GM10266 (cell line): ENCODE results near the gene RASGRP3.
A peak's percentile ranks its signal among the peaks of the same experiment; 100 is the strongest.

Experiments used
- DNase-seq: peaks from one replicate; pipeline ENCODE4 v3.0.0; 2012; ENCODE audit errors: extremely low spot score
- CTCF ChIP-seq: IDR thresholded peaks from 2 replicates; pipeline ENCODE4 v1.5.1; 2012; ENCODE audit warnings: mild to moderate bottlenecking, low read depth; ENCODE audit not compliant: control insufficient read depth, insufficient read depth; ENCODE audit errors: missing control alignments

RASGRP3 gene

GRCh38 chr2:33597026-33597425 is 120.6 kb downstream of the RASGRP3 start:
- no peak for DNase-seq
- TF ChIP-seq CTCF: no peak

- TF ChIP-seq CTCF: no peak
- peak; percentile 48 for DNase-seq
Measured at GRCh38 chr2:33598561-33599174, 122.2 kb downstream of the RASGRP3 start.

- TF ChIP-seq CTCF: peak; percentile 2
- peak; percentile 91 for DNase-seq
Measured at GRCh38 chr2:33599175-33599942, 122.9 kb downstream of the RASGRP3 start, which contains the start of gene FAM98A. Gene FAM98A, minus strand, starts transcription at chr2:33599299. Its CDS starts 78 bp downstream, at chr2:33599221.

GRCh38 chr2:33599943-33600192 is 123.4 kb downstream of the RASGRP3 start:
- DNase-seq: no peak
- no peak for TF ChIP-seq CTCF

GRCh38 chr2:33602201-33602830 is 125.9 kb downstream of the RASGRP3 start:
- DNase-seq: no peak
- TF ChIP-seq CTCF: no peak

- no peak for DNase-seq
- no peak for TF ChIP-seq CTCF
Measured at GRCh38 chr2:33603416-33603815, 127.0 kb downstream of the RASGRP3 start.

GRCh38 chr2:33605056-33605455 is 128.6 kb downstream of the RASGRP3 start:
- TF ChIP-seq CTCF: no peak
- no peak for DNase-seq
